Activated T-cell treated with anti-CD3 and anti-CD28 coated beads, Interleukin-2, amount 50 U/mL, for 4 hours (primary cell): Measurements from ENCODE around the gene CDKAL1. TPM values are rescaled to one million over a fixed set of nuclear protein-coding genes. Genes with fewer than 3 reads are reported as not detected.
"Not testable (repeated sequence)": the region's sequence is repeated elsewhere in the genome, so short reads cannot be mapped to it uniquely, and the experiment has no call there.

Experiments used
- ATAC-seq, 2 donors: fragments of 200-7000 bp; cut with Tn5 transposase; one replicate each; pipeline ENCODE4 v1.10.0; 2021
- DNase-seq: peaks from one replicate; pipeline ENCODE4 v3.0.0-alpha.2; 2020
- H3K27me3 Mint-ChIP-seq: one replicate; pipeline ENCODE4 v1.8.0; 2021; ENCODE audit warnings: low read depth, mixed read lengths
- H3K36me3 Mint-ChIP-seq: one replicate; pipeline ENCODE4 v1.8.0; 2022; ENCODE audit warnings: mixed read lengths; ENCODE audit not compliant: insufficient read depth
- H3K4me1 Mint-ChIP-seq: one replicate; pipeline ENCODE4 v1.8.0; 2021; ENCODE audit warnings: low read depth, mixed read lengths
- H3K4me3 Mint-ChIP-seq: one replicate; pipeline ENCODE4 v1.8.0; 2021; ENCODE audit warnings: mild to moderate bottlenecking, moderate library complexity, mixed read lengths
- H3K9me3 Mint-ChIP-seq: one replicate; pipeline ENCODE4 v1.8.0; 2021; ENCODE audit warnings: mixed read lengths
- total RNA-seq, 3 donors: library from RNA; stranded (reverse); gene quantifications; one replicate each; pipeline ENCODE4 v1.2.1, GENCODE V29; 2021

Gene CDKAL1
- total RNA-seq, 3 donors from 2014 or later = 23.2 to 26.0 (median 23.6) TPM

GRCh38 chr6:20808439-20808838 lies 274.2 kb downstream of the CDKAL1 start:
- H3K4me3 Mint-ChIP-seq = no peak overlapping the region
- ATAC-seq = no peak
- no peaks in the 10 kb centered on the region for H3K27me3 Mint-ChIP-seq
- peaks cover 18% of the 10 kb centered on the region for H3K9me3 Mint-ChIP-seq
- no peak for DNase-seq
- H3K36me3 Mint-ChIP-seq = peaks cover 48% of the 10 kb centered on the region
- H3K4me1 Mint-ChIP-seq = peaks cover 2% of the 10 kb centered on the region

DNA sequence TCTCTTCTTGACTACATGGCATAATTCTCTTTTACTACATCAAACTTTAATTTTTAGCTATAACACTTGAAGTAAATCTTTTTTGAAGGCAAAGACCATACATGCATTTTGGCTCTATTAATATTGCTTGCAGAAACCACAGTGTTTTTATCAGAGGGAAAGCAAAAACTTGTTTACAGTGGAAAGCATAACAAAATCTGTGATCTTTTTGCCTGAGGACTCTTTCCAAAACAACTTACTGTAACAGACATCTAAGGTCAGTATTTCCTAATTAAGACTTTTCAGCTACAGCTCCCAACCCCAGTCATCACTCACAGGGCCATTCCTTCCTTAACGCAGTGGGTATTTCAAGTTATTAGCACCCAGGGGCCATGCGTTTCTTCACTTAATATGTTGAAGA lies 274.7 kb downstream of the CDKAL1 start:
- DNase-seq (no peak), ATAC-seq (no peak)
- peaks cover 47% of the 10 kb centered on the region for H3K36me3 Mint-ChIP-seq
- no peaks in the 10 kb centered on the region for H3K27me3 Mint-ChIP-seq
- H3K4me1 Mint-ChIP-seq = peaks cover 2% of the 10 kb centered on the region
- peaks cover 20% of the 10 kb centered on the region for H3K9me3 Mint-ChIP-seq
- no peak overlapping the region for H3K4me3 Mint-ChIP-seq

DNA sequence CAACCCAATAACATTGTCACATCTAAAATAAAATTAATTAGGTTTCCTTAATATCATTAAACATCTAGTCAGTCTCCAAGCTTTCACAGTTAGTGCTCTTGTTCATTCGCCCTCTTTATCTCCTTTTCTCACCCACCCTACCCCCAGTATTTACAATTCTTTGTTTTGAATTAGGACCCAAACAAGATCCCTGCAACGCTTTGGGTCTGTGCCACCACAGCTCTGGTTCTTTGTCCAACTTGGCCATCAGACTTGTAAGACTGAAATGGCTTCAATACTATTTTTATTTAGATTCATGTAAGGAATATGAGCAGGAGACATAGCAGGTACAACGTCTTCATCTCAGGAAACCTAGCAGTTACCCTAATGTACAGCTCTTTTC lies 276.5 kb downstream of the CDKAL1 start:
- no peak for DNase-seq
- ATAC-seq = no peak
- Mint-ChIP-seq H3K4me3 (no peak overlapping the region), H3K27me3 (no peaks in the 10 kb centered on the region), H3K4me1 (peaks cover 4% of the 10 kb centered on the region), H3K36me3 (peaks cover 35% of the 10 kb centered on the region), H3K9me3 (peaks cover 13% of the 10 kb centered on the region)

GRCh38 chr6:20811109-20811761 lies 277.0 kb downstream of the CDKAL1 start:
- peaks cover 4% of the 10 kb centered on the region for H3K4me1 Mint-ChIP-seq
- ATAC-seq = no peak

GRCh38 chr6:20812776-20813175 lies 278.5 kb downstream of the CDKAL1 start:
- H3K27me3 Mint-ChIP-seq = no peaks in the 10 kb centered on the region
- DNase-seq (no peak), ATAC-seq (no peak)
- peaks cover 22% of the 10 kb centered on the region for H3K36me3 Mint-ChIP-seq
- H3K9me3 Mint-ChIP-seq = peaks cover 3% of the 10 kb centered on the region
- no peak overlapping the region for H3K4me3 Mint-ChIP-seq
- peaks cover 4% of the 10 kb centered on the region for H3K4me1 Mint-ChIP-seq

More at GRCh38 chr6:20811109-20811761, 277.0 kb downstream of the CDKAL1 start:
- Mint-ChIP-seq H3K4me3 (no peak overlapping the region), H3K27me3 (no peaks in the 10 kb centered on the region), H3K9me3 (peaks cover 8% of the 10 kb centered on the region), H3K36me3 (peaks cover 30% of the 10 kb centered on the region)
- DNase-seq = no peak

DNA sequence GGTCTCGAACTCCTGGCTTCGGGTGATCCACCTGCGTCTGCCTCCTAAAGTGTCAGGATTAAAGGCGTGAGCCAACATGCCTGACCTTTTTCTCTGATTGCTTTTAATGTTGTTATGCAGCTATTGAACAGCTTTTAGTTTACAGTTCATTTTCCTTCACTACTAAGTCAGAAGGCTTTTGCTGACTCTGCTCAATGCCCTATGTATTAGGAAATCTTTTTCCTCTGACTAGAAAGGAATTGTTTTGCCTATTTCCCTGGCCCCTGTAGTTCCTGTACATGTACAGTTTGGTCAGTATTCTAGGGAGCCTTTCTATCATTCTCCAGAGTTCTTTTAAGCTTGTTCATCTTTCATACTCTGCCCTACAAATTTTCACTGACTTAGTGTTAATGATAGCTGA lies 280.2 kb downstream of the CDKAL1 start:
- no peak for DNase-seq
- Mint-ChIP-seq H3K27me3 (no peaks in the 10 kb centered on the region), H3K9me3 (peaks cover 3% of the 10 kb centered on the region), H3K4me1 (peaks cover 4% of the 10 kb centered on the region), H3K4me3 (no peak overlapping the region), H3K36me3 (peaks cover 21% of the 10 kb centered on the region)
- no peak for ATAC-seq

DNA sequence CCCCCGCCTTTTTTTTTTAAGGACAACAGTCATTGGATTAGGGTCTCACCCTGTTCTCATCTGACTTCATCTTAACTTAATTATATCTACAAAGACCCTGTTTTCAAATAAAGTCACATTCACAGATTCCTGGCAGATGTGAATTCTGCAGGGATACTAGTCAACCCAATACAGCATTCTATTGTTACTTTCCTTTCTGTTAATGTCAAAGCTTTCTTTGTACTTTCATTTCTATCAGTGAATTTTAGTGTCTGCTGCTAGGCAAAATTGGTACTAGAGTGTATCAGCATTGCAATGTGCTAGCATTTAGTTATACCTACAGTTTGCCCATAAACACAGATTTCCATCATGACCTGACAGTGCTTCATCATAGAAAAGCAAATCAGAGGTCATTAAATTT lies 281.9 kb downstream of the CDKAL1 start:
- H3K9me3 Mint-ChIP-seq = peaks cover 3% of the 10 kb centered on the region
- no peak overlapping the region for H3K4me3 Mint-ChIP-seq
- no peak for DNase-seq
- H3K4me1 Mint-ChIP-seq = peaks cover 2% of the 10 kb centered on the region
- no peak for ATAC-seq
- H3K27me3 Mint-ChIP-seq = no peaks in the 10 kb centered on the region
- H3K36me3 Mint-ChIP-seq = peaks cover 23% of the 10 kb centered on the region

DNA sequence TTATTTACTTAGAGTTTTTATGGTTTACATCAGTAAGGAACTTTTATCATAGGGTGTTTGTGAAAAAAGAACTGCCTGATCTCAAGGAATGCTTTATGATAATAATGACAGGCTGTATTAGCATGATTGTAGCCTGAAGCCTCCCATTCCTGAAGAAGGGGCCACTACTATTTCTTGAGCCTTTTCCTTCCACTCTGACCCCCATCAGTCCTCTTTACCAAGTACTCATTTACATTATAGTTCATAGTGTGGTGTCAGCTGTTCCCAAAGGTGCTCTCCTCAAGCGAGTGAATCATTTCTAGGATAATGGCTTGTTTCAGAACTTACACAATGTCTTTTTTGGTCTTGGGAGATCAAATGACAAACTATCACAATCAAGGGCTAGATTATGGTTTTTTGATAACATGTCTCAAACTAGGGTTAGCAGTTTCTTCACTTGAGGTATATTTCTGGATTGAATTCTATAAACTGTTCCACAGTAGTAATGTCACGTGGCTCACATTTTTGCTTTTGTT lies 283.6 kb downstream of the CDKAL1 start:
- no peak for ATAC-seq
- H3K4me3 Mint-ChIP-seq = no peak overlapping the region
- peaks cover 2% of the 10 kb centered on the region for H3K4me1 Mint-ChIP-seq
- H3K9me3 Mint-ChIP-seq = peaks cover 3% of the 10 kb centered on the region
- DNase-seq = no peak
- H3K36me3 Mint-ChIP-seq = peaks cover 26% of the 10 kb centered on the region
- H3K27me3 Mint-ChIP-seq = no peaks in the 10 kb centered on the region

- no peaks in the 10 kb centered on the region for H3K27me3 Mint-ChIP-seq
These were observed 285.6 kb downstream of the CDKAL1 start for GRCh38 chr6:20819774-20820400.

GRCh38 chr6:20826378-20826777 lies 292.1 kb downstream of the CDKAL1 start:
- H3K4me3 Mint-ChIP-seq = no peak overlapping the region
- no peaks in the 10 kb centered on the region for H3K27me3 Mint-ChIP-seq

More at GRCh38 chr6:20819774-20820400, 285.6 kb downstream of the CDKAL1 start:
- no peaks in the 10 kb centered on the region for H3K4me1 Mint-ChIP-seq
- no peak overlapping the region for H3K4me3 Mint-ChIP-seq
- peaks cover 3% of the 10 kb centered on the region for H3K9me3 Mint-ChIP-seq
- DNase-seq (no peak), ATAC-seq (no peak)
- peaks cover 33% of the 10 kb centered on the region for H3K36me3 Mint-ChIP-seq

GRCh38 chr6:20827798-20828197 lies 293.5 kb downstream of the CDKAL1 start:
- ATAC-seq (no peak), DNase-seq (no peak)
- Mint-ChIP-seq H3K27me3 (no peaks in the 10 kb centered on the region), H3K9me3 (peaks cover 3% of the 10 kb centered on the region), H3K4me1 (peaks cover 9% of the 10 kb centered on the region), H3K4me3 (no peak overlapping the region), H3K36me3 (peaks cover 32% of the 10 kb centered on the region)

More at GRCh38 chr6:20826378-20826777, 292.1 kb downstream of the CDKAL1 start:
- Mint-ChIP-seq H3K4me1 (peaks cover 7% of the 10 kb centered on the region), H3K36me3 (peaks cover 36% of the 10 kb centered on the region), H3K9me3 (peaks cover 3% of the 10 kb centered on the region)
- ATAC-seq (no peak), DNase-seq (no peak)

DNA sequence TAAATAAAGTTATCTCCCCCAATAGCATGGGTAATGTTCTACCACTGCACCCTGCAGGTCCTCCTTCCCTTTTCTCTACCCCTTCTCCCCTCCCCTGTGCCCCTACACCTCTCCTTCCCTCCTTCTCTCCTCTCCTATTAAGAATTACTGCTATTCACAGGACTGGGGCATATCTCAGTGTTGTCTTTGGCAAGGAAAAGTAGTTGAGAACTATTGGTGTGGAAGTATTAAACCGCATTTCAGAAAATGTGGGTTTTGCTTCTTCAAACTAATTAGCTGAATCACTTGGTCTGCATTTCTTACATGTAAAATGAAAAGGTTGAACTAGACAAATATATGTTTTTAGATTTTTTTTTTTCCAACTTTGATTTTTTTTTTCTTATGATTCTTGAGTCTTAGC lies 296.3 kb downstream of the CDKAL1 start:
- ATAC-seq (no peak), DNase-seq (no peak)
- peaks cover 22% of the 10 kb centered on the region for H3K36me3 Mint-ChIP-seq
- no peak overlapping the region for H3K4me3 Mint-ChIP-seq
- H3K9me3 Mint-ChIP-seq = no peaks in the 10 kb centered on the region
- peaks cover 26% of the 10 kb centered on the region for H3K4me1 Mint-ChIP-seq
- H3K27me3 Mint-ChIP-seq = no peaks in the 10 kb centered on the region

DNA sequence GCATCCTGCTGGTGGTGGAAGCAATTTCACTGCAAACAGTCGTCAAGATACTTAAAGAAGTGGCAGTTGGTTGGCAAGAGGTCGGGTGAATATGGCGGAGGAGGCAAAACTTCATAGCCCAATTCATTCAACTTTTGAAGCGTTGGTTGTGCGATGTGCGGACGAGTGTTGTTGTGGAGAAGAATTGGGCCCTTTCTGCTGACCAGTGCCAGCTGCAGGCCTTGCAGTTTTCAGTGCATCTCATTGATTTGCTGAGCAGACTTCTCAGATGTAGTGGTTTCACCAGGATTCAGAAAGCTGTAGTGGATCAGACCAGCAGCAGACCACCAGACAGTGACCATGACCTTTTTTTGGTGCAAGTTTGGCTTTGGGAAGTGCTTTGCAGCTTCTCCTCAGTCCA lies 297.0 kb downstream of the CDKAL1 start:
- ATAC-seq, H3K9me3 Mint-ChIP-seq, DNase-seq, H3K27me3 Mint-ChIP-seq, H3K4me3 Mint-ChIP-seq: not testable (repeated sequence)
- peaks cover 24% of the 10 kb centered on the region for H3K36me3 Mint-ChIP-seq
- H3K4me1 Mint-ChIP-seq = peaks cover 29% of the 10 kb centered on the region

GRCh38 chr6:20833881-20834515 lies 299.7 kb downstream of the CDKAL1 start:
- DNase-seq (no peak), ATAC-seq (no peak)
- Mint-ChIP-seq H3K4me3 (no peak overlapping the region), H3K36me3 (peaks cover 18% of the 10 kb centered on the region), H3K9me3 (no peaks in the 10 kb centered on the region), H3K27me3 (no peaks in the 10 kb centered on the region), H3K4me1 (peaks cover 38% of the 10 kb centered on the region)
